C4-2B (cell line): ENCODE results near the gene COL1A1.

Experiments used
- CTCF ChIP-seq: fragments of 450-650 bp; conservative IDR thresholded peaks from 2 replicates; pipeline ENCODE4 v1.5.1; 2017; ENCODE audit warnings: mild to moderate bottlenecking
- ZFX ChIP-seq: fragments of 450-650 bp; IDR thresholded peaks from 2 replicates; pipeline ENCODE4 v1.6.1; 2017

GRCh38 chr17:50137042-50137441 is 64.4 kb downstream of the COL1A1 start:
- TF ChIP-seq CTCF (no peak), ZFX (no peak)
